ENCODE data around the gene SMARCD3.

SMARCD3 gene

DNA sequence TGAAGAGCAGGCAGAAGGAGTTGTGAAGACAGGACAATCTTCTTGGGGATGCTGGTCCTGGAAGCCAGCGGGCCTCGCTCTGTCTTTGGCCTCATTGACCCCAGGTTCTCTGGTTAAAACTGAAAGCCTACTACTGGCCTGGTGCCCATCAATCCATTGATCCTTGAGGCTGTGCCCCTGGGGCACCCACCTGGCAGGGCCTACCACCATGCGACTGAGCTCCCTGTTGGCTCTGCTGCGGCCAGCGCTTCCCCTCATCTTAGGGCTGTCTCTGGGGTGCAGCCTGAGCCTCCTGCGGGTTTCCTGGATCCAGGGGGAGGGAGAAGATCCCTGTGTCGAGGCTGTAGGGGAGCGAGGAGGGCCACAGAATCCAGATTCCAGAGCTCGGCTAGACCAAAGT lies 14.7 kb downstream of the SMARCD3 start:
- DNase-seq, result no peak

DNA sequence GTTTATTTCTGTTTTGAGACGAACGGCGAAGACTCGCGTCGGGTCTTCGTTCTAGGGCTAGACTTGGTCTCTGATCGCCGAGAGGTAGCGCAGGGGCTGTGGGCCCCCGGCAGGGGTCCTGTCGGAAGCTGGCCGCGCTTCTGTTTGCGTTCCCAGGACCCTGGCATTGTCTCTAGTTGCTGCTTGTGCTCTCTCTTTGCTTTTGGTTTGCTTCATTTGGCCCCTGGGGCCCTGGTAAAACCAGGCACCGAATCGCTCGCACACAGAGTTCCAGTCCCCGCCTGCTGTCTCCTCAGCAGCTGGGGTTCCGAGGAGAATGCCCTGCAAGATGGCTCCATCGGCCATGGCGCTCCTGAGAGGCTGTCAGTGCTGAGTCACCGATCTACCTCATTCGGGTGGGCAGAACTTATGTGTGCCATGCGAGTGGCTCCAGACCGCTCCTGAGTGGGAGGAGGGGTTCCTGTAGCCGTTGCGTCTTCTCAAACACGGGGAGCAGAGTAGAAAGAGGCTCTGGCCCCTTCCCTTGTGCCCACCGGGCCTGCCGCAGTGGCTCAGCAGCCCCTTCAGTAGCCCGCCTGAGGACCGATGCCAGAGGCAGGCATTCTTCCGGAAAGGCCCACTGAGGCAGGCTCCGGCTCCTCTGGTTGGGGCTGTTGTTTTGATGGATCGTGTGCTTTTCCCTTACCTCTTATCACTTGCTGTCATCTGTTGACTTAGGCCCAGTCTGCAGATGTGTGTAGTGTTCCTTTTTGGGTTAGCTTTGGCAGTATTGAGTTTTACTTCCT lies 15.4 kb downstream of the SMARCD3 start:
- peak; percentile 31 to 53 (median 38) for DNase-seq

DNA sequence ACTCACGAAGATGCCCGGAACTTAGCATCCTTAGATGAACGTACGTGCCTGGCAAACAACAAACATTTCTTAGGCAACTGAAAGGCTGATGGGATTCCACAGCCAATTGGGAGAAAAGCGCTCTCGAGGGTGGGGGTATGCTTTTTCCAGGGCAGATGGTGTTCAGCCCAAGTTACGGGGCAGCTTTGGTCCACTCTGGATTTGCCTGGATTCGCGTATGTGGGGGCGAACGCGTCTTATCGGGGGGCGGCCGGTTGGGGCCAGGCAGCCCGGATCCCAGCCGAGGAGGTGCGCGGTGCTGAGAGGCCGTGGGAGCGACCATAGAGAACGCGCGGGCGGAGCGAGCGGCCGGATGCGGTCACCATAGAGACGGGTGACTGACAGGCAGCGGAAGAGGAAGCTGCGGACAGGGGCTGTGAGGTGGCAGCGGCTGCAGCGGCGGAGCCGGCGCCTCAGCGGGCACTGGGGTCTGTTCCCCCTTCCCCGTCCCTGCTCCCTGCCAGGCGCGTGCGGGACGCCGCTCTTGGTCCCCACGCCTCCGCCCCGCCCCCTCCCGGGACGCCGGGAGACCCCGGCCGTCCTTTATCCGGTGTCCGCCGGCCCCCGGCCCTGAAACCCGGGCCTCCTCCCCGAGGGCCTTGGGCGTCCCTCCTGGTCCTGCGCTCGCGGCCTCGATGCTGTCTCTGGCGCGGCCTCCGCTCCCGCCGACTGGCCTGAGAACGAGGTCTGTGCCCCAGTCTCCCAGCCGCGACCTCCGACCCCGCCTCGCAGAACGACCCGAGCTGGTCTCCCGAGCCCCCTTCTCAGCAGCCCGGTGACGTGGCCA lies 16.2 kb downstream of the SMARCD3 start, which contains the start of gene CHPF2:
Gene CHPF2, plus strand, starts transcription at position 393 of the 826 bp plus-strand sequence. CDS start 1,529 bp downstream, outside the sequence.
- DNase-seq, result peak; percentile 70 to 85 (median 82)

DNA sequence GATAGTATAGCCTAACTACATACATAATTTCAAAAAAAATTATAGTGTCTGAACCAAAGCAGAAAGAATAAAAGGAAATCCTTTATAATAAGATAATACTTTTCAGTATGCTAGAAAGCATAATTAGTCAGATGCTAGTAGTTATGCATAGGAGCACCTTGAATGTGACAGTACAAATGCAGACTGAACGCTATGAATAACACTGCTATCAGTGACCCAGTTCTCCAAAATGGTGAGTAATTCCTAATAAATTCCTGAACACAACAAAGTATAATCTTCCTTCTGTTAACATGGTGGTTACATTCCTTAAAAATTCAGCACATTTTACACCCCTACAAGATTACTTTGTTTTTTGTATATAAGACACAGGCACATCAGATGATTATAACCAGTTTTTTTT lies 17.4 kb downstream of the SMARCD3 start:
- no peak for DNase-seq

- no peak for DNase-seq
Measured at GRCh38 chr7:151229249-151229648, 19.2 kb downstream of the SMARCD3 start.

GRCh38 chr7:151228024-151228866 lies 20.2 kb downstream of the SMARCD3 start:
- no peak for DNase-seq

- DNase-seq, result peak; percentile 96 to 98 (median 97)
Measured at GRCh38 chr7:151226875-151227782, 21.4 kb downstream of the SMARCD3 start, which contains the start of gene ABCF2. ABCF2 (minus strand) TSS chr7:151227205; CDS start chr7:151226458, 747 bp downstream.

- no peak for DNase-seq
Measured at GRCh38 chr7:151226560-151226874, 22.0 kb downstream of the SMARCD3 start.

- DNase-seq, result no peak
Measured at GRCh38 chr7:151225948-151226510, 22.5 kb downstream of the SMARCD3 start.

- DNase-seq, result no peak
Measured at GRCh38 chr7:151223728-151224127, 24.8 kb downstream of the SMARCD3 start.

GRCh38 chr7:151218170-151218569 lies 30.3 kb downstream of the SMARCD3 start:
- no peak for DNase-seq

- no peak for DNase-seq
Measured at GRCh38 chr7:151215396-151215795, 33.1 kb downstream of the SMARCD3 start.

DNA sequence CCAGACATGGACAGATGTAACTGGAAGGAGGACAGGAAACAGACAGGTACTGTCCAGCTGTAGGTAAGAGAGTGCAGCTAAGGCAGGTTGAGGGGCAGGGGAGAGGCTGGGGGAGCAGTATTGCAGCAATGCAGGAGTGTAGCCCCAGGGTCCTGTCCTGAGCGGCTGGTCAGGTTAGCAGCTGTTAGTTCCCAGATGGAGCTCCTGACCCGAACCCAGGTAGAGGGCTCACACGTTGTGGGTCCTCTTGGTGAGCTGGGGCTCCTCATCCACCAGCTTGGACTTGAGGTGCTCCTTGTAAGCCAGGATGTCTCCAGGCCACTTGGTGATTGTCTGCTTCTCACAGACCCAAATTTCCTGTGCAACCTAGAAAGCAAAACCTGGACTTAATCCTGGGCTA lies 34.7 kb downstream of the SMARCD3 start:
- no peak for DNase-seq

GRCh38 chr7:151212626-151213025 lies 35.9 kb downstream of the SMARCD3 start:
- DNase-seq, result no peak

DNA sequence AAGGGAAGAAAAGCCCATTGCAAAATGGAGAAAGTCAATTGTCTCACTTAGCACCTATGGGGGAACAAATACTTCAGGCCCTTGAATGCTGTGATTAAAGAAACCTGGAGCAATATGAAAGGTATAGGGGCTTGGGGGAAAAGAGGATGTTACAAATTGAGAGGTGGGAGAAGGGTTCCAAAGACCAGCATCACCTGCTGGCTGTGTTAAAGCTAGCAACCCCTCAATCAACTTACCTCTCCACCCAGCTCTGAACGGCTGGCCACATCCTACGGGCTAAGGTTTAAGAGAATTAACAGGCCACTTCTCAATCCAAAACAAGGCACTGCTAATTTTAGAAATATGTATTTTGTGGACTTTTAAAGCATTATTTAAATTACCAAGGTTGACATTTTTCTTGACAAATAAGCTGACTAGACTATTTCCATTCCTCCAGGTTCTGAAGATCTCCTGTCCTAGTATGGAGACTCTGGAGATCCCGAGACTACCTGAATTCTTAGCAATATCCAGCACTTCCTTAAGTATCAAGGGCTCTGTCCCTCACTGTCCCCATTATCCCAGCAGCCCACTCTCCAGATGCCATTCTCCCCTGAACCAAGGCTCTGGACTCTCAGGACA lies 37.2 kb downstream of the SMARCD3 start:
- no peak for DNase-seq

- no peak for DNase-seq
Measured at GRCh38 chr7:151210087-151210854, 38.2 kb downstream of the SMARCD3 start, which contains the start of gene H2BK1. H2BK1 (minus strand) TSS chr7:151210488; CDS start chr7:151210318, 170 bp downstream.

DNA sequence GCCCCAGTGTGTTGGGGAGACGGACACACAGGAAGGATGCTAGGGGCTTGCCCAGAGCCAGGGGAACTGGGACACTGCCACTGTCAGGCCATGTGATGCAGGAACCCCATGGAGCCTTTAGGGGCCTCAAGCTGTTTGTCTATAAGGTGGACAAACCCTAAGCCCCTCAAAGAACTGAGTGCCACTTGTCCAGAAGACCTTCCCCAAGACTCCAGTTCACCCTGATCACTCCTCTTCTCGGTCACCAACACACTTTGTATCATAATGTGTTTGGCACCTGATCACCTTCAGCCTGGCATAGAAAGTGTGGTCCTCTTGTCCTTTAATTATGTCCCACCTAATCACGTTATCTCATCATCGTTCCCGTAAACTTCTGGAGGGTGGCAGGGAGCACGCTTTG lies 38.9 kb downstream of the SMARCD3 start:
- DNase-seq, result no peak

DNA sequence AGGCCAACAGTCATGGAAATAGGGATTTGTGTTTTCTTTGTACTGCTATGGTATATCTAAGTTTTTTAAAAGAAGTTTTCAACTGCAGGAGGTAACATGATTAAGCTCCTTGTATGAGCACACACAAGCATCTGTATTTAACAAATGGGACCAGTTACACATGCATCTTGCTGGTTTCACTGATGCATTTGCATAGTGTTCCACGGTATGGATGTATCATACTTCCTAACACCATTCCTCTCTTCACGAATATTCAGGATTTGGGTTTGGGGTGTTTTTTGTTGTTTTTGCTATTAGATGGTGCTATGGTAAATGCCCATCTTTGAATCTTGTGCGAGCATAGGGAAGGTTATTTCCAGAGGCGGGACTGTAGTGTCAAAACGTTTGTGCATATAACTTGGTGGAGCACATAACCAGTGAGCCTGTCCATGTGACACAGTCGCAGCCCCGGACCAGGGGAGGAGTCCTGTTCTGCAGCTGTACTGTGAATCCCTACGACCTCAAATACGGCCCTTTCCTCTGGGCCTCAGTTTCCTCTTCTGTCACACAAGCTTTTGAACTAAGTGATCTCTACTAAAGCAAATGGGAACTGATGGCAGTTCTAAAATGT lies 40.1 kb downstream of the SMARCD3 start:
- DNase-seq, result no peak

GRCh38 chr7:151207804-151208203 lies 40.7 kb downstream of the SMARCD3 start:
- no peak for DNase-seq

GRCh38 chr7:151207315-151207714 lies 41.2 kb downstream of the SMARCD3 start:
- DNase-seq, result no peak

All from activated CD4-positive, CD25-positive, alpha-beta regulatory T cell (primary cell).